MM.1S (cell line): ENCODE measurements around the gene SPATA13.
"Not testable (repeated sequence)": the region's sequence is repeated elsewhere in the genome, so short reads cannot be mapped to it uniquely, and the experiment has no call there.

Experiments
- DNase-seq: peaks from one replicate; pipeline ENCODE4 v3.0.0-alpha.2; 2015
- H2AFZ ChIP-seq: fragments of 300-600 bp; sonication (generic); 2 replicates; pipeline ENCODE4 v1.6.0; 2016; ENCODE audit warnings: antibody characterized with exemption, low read length
- H3F3A ChIP-seq: fragments of 300-600 bp; sonication (generic); 2 replicates; pipeline ENCODE4 v1.6.1; 2016; ENCODE audit warnings: mild to moderate bottlenecking, antibody characterized with exemption, low read length, moderate library complexity, mixed read lengths; ENCODE audit not compliant: insufficient read depth
- H3K27ac ChIP-seq: fragments of 300-600 bp; sonication (generic); 2 replicates; pipeline ENCODE4 v1.5.1; 2016; ENCODE audit warnings: mild to moderate bottlenecking, low read length
- H3K27me3 ChIP-seq: fragments of 300-600 bp; sonication (generic); replicated peaks from 2 replicates; pipeline ENCODE4 v1.6.0; 2016; ENCODE audit warnings: low read length; ENCODE audit not compliant: insufficient read depth
- H3K36me3 ChIP-seq: fragments of 300-600 bp; sonication (generic); replicated peaks from 2 replicates; pipeline ENCODE4 v1.6.1; 2016; ENCODE audit warnings: mild to moderate bottlenecking, low read length, mixed read lengths; ENCODE audit not compliant: insufficient read depth
- H3K4me1 ChIP-seq: fragments of 300-600 bp; sonication (generic); 2 replicates; pipeline ENCODE4 v1.6.1; 2016; ENCODE audit warnings: low read length, mixed read lengths
- H3K4me2 ChIP-seq: fragments of 300-600 bp; sonication (generic); 2 replicates; pipeline ENCODE4 v1.6.0; 2016; ENCODE audit warnings: low read depth, low read length
- H3K4me3 ChIP-seq: fragments of 300-600 bp; sonication (generic); 2 replicates; pipeline ENCODE4 v1.5.1; 2016; ENCODE audit warnings: low read length, mixed read lengths
- H3K79me2 ChIP-seq: fragments of 300-600 bp; sonication (generic); 2 replicates; pipeline ENCODE4 v1.6.1; 2016; ENCODE audit warnings: mixed run types, low read length, mixed read lengths
- H3K9ac ChIP-seq: fragments of 300-600 bp; sonication (generic); 2 replicates; pipeline ENCODE4 v1.6.1; 2016; ENCODE audit warnings: low read length, mixed read lengths
- H3K9me2 ChIP-seq: fragments of 300-600 bp; sonication (generic); replicated peaks from 2 replicates; pipeline ENCODE4 v1.6.1; 2016; ENCODE audit warnings: mild to moderate bottlenecking, low read length, mixed read lengths; ENCODE audit not compliant: insufficient read depth
- H3K9me3 ChIP-seq: fragments of 300-600 bp; sonication (generic); replicated peaks from 2 replicates; pipeline ENCODE4 v1.6.1; 2016; ENCODE audit warnings: mild to moderate bottlenecking, low read length, mixed read lengths; ENCODE audit not compliant: insufficient read depth
- H4K20me1 ChIP-seq: fragments of 300-600 bp; sonication (generic); 2 replicates; pipeline ENCODE4 v1.6.1; 2016; ENCODE audit warnings: mild to moderate bottlenecking, low read length, moderate library complexity, mixed read lengths; ENCODE audit not compliant: insufficient read depth
- EZH2 ChIP-seq: fragments of 300-600 bp; sonication (generic); optimal IDR thresholded peaks from 2 replicates; pipeline ENCODE3; 2017; ENCODE audit warnings: low read depth, mild to moderate bottlenecking, antibody characterized with exemption, low read length, mixed read lengths
- EZH2phosphoT487 ChIP-seq: fragments of 300-600 bp; sonication (generic); IDR thresholded peaks from 2 replicates; pipeline ENCODE4 v1.6.1; 2018; ENCODE audit warnings: antibody characterized with exemption, low read length
- TF ChIP-seq, protein P1 (sequence below): fragments of 300-600 bp; sonication (generic); IDR thresholded peaks from 2 replicates; pipeline ENCODE4 v1.5.1; 2016; ENCODE audit warnings: antibody characterized with exemption, low read length, mixed read lengths

The SPATA13 gene

GRCh38 chr13:24307211-24308067, 146.9 kb downstream of the SPATA13 start:
- Histone ChIP-seq H3K27ac (no peak overlapping the region), H3K9me2 (no peaks in the 10 kb centered on the region), H3F3A (no peaks in the 10 kb centered on the region), H3K4me1 (no peaks in the 10 kb centered on the region), H3K79me2 (no peaks in the 10 kb centered on the region), H3K9ac (no peak overlapping the region), H3K27me3 (no peaks in the 10 kb centered on the region), H2AFZ (no peak overlapping the region), H3K4me3 (no peak overlapping the region), H3K36me3 (no peaks in the 10 kb centered on the region), H4K20me1 (no peaks in the 10 kb centered on the region), H3K4me2 (no peak overlapping the region), H3K9me3 (no peaks in the 10 kb centered on the region)
- TF ChIP-seq EZH2 (no peak), EZH2phosphoT487 (no peak)
- TF ChIP-seq, protein P1, sequence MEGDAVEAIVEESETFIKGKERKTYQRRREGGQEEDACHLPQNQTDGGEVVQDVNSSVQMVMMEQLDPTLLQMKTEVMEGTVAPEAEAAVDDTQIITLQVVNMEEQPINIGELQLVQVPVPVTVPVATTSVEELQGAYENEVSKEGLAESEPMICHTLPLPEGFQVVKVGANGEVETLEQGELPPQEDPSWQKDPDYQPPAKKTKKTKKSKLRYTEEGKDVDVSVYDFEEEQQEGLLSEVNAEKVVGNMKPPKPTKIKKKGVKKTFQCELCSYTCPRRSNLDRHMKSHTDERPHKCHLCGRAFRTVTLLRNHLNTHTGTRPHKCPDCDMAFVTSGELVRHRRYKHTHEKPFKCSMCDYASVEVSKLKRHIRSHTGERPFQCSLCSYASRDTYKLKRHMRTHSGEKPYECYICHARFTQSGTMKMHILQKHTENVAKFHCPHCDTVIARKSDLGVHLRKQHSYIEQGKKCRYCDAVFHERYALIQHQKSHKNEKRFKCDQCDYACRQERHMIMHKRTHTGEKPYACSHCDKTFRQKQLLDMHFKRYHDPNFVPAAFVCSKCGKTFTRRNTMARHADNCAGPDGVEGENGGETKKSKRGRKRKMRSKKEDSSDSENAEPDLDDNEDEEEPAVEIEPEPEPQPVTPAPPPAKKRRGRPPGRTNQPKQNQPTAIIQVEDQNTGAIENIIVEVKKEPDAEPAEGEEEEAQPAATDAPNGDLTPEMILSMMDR: no peak
- DNase-seq: no peak

DNA sequence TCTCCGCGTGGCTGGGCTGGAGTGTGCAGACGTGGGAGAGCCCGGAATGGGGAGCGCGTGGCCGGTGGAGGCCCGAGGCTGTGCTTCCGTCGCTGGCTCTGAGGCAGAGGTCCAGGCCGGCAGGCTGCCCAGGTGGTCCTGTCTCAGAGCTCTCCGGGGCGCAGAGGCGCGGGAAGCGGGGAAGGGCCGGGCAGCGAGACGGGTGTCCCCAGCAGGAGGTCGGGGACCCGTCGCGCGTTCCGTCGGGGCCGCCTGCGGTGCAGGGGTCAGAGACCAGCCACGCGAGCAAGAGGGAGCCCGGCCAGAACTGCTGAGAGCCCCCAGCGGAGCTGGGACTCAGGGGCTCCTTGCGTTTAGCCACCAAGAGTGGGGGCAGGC, 147.5 kb downstream of the SPATA13 start:
- Histone ChIP-seq H4K20me1 (no peaks in the 10 kb centered on the region), H3K9me2 (no peaks in the 10 kb centered on the region), H3K27ac (no peak overlapping the region), H3K27me3 (no peaks in the 10 kb centered on the region), H3K9ac (no peak overlapping the region), H3K79me2 (no peaks in the 10 kb centered on the region), H2AFZ (no peak overlapping the region), H3K36me3 (no peaks in the 10 kb centered on the region), H3K4me3 (no peak overlapping the region), H3F3A (no peaks in the 10 kb centered on the region), H3K9me3 (no peaks in the 10 kb centered on the region), H3K4me1 (no peaks in the 10 kb centered on the region), H3K4me2 (no peak overlapping the region)
- TF ChIP-seq, protein P1: no peak
- no peak for TF ChIP-seq EZH2phosphoT487
- no peak for TF ChIP-seq EZH2
- DNase-seq: no peak

DNA sequence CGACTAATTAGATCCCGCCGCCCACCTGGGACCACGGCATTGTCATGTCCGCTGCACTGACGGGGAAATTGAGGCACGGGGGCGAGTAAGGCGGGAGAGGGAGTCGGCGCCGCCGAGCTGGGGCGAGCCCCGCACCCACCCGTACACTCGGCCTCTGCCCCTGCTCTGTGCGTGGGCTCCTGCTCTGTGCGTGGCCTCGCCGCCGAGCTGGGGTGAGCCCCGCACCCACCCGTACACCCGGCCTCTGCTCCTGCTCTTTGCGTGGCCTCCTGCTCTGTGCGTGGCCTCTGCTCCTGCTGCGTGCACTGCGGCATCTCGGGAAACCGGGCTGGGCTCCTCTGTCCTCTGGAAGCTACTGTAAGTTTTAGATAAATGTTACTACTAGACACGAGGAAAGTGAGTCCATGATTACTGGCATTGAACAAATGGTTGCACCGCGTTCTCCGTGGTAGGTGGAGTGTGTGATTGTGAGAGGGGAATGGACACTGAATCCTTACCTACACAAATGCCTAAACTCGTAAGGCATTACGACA, 148.0 kb downstream of the SPATA13 start:
- Histone ChIP-seq H3K4me3 (no peak overlapping the region), H4K20me1 (no peaks in the 10 kb centered on the region), H3K36me3 (no peaks in the 10 kb centered on the region), H3K9me3 (no peaks in the 10 kb centered on the region), H2AFZ (no peak overlapping the region), H3K27ac (no peak overlapping the region), H3K4me1 (no peaks in the 10 kb centered on the region), H3F3A (no peaks in the 10 kb centered on the region), H3K9ac (no peak overlapping the region), H3K79me2 (no peaks in the 10 kb centered on the region), H3K9me2 (no peaks in the 10 kb centered on the region), H3K27me3 (no peaks in the 10 kb centered on the region), H3K4me2 (no peak overlapping the region)
- TF ChIP-seq EZH2phosphoT487 (no peak), EZH2 (no peak)
- TF ChIP-seq, protein P1: no peak
- no peak for DNase-seq

DNA sequence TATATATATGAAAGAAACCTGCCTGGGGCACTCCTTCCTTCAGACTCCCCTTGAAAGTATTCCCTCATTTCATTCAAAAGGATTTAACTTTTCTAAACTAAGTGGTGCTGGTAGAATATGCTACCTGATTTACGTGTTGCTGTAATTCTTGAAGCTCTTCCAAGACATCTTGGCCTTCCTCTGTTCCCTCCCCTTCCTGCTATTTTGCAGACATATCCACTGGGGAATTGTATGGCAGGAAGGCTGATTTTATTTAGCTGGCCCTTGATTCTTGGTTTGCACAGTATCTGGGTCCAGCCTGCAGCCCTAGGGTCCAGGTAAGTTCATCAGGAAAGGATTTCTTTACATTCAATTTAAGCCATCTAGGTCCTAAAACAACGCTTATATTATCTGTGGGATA, 148.8 kb downstream of the SPATA13 start, which contains the start of gene C1QTNF9:
C1QTNF9 (plus strand) TSS at position 281 of the 400 bp plus-strand sequence. CDS start 6,424 bp downstream, outside the sequence.
- H3F3A ChIP-seq, H4K20me1 ChIP-seq, H3K9ac ChIP-seq, H3K27ac ChIP-seq, H2AFZ ChIP-seq, H3K4me3 ChIP-seq, H3K9me2 ChIP-seq, H3K79me2 ChIP-seq, H3K27me3 ChIP-seq, DNase-seq, H3K4me2 ChIP-seq, H3K4me1 ChIP-seq, H3K9me3 ChIP-seq, H3K36me3 ChIP-seq: not testable (repeated sequence)
